Spleen (tissue), 11 donors: ENCODE results near the gene PLXND1. TPM values are rescaled to one million over a fixed set of nuclear protein-coding genes. Genes with fewer than 3 reads are reported as not detected.

Source experiments
- DNase-seq: peaks from one replicate; pipeline ENCODE4 v3.0.0-alpha.2; 2020
- H3K27ac ChIP-seq, 8 donors: fragments of 200-600 bp; sonication (generic) in 7 of 8; 1 replicate in 4 of 8; 2 replicates in 4 of 8; pipeline versions ENCODE4 v1.5.0 to v1.8.0; 2016 to 2021; ENCODE audit warnings: inconsistent platforms in 4 of 8, mild to moderate bottlenecking in 4 of 8, moderate library complexity in 1 of 8
- H3K27me3 ChIP-seq, 7 donors: fragments of 200-600 bp; sonication (generic) in 6 of 7; replicated peaks in 1 of 7; 1 replicate in 4 of 7; 2 replicates in 3 of 7; pipeline versions ENCODE4 v1.5.0 to v1.8.0; 2016 to 2021; ENCODE audit warnings: inconsistent platforms in 3 of 7, mild to moderate bottlenecking in 1 of 7
- H3K36me3 ChIP-seq, 6 donors: fragments of 200-600 bp; sonication (generic) in 5 of 6; 1 replicate in 4 of 6; 2 replicates in 2 of 6; pipeline versions ENCODE4 v1.5.0 to v1.8.0; 2016 to 2021; ENCODE audit warnings: inconsistent platforms in 2 of 6
- H3K4me1 ChIP-seq, 6 donors: fragments of 200-600 bp; sonication (generic) in 5 of 6; 1 replicate in 3 of 6; 2 replicates in 3 of 6; pipeline versions ENCODE4 v1.5.0 to v1.8.0; 2016 to 2021; ENCODE audit warnings: inconsistent platforms in 3 of 6
- H3K4me3 ChIP-seq, 8 donors: fragments of 200-600 bp; sonication (generic) in 7 of 8; 1 replicate in 4 of 8; 2 replicates in 4 of 8; pipeline versions ENCODE4 v1.5.0 to v1.8.0; 2016 to 2021; ENCODE audit warnings: inconsistent platforms in 4 of 8, mild to moderate bottlenecking in 4 of 8, moderate library complexity in 2 of 8
- H3K9me3 ChIP-seq, 8 donors: fragments of 200-600 bp; sonication (generic) in 7 of 8; 1 replicate in 4 of 8; 2 replicates in 4 of 8; pipeline versions ENCODE4 v1.5.0 to v1.8.0; 2016 to 2021; ENCODE audit warnings: inconsistent platforms in 4 of 8
- POLR2A ChIP-seq, 3 donors: fragments of 450-650 bp; IDR thresholded peaks; one replicate each; pipeline ENCODE4 v1.5.1; 2017; ENCODE audit warnings: antibody characterized with exemption in 3 of 3, mild to moderate bottlenecking in 1 of 3
- POLR2AphosphoS5 ChIP-seq, 3 donors: sonication (generic); formaldehyde crosslinking; IDR thresholded peaks; one replicate each; pipeline ENCODE4 v1.5.1; 2017; ENCODE audit warnings: antibody characterized with exemption in 3 of 3
- WGBS, 5 donors: extraction: QIAGEN DNeasy Blood & Tissue Kit in 3 of 5; methylation state at CpG; one replicate each; pipeline versions ENCODE4 v1.1.5 to v1.1.7; 2013 to 2018; 5-methylcytosine and 5-hydroxymethylcytosine counted together
- intact Hi-C: fragments of 100-400 bp; cut with DNase I; formaldehyde crosslinking; loops from one replicate; pipeline ENCODE4 v1.15.0; 2023; ENCODE audit warnings: low total_unique reads
- polyA plus RNA-seq, 3 donors: library from polyadenylated mRNA; stranded (reverse); fragments of 200-250 nt; gene quantifications; one replicate each; pipeline ENCODE4 v1.2.1, GENCODE V29; 2013
- total RNA-seq, 7 donors: library from RNA; depleted of rRNA in 3 of 7; stranded (reverse); fragments of >200 nt in 3 of 7; fragmentation: NEBNext Ultra II Directional in 4 of 7; extraction: Animal tissue kit (Norgen Biotek cat#: 25700) in 4 of 7; gene quantifications; one replicate each; pipeline versions ENCODE4 v1.1.0 to v1.2.1, GENCODE V29; 2016 to 2021
- TF ChIP-seq, protein P1 (sequence below), 11 experiments: fragments of 200-600 bp in 7 of 11; fragments of 450-650 bp in 4 of 11; sonication (generic) in 4 of 11; IDR thresholded peaks in 8 of 11; conservative IDR thresholded peaks in 3 of 11; 1 replicate in 7 of 11; 2 replicates in 4 of 11; pipeline versions ENCODE4 v1.4.0 to v1.8.0; 2016 to 2021; ENCODE audit warnings: antibody characterized with exemption in 11 of 11, inconsistent platforms in 4 of 11, mild to moderate bottlenecking in 1 of 11
- donor health status: healthy with polysubstance abuse.
- donor health status: DM: no; HTN: no; CAD: no; lungs with moderate emphysema.
- donor health status: DM: no; HTN: no; CAD: no.
- donor health status: Bipolar disorder and iron deficiency.
- donor health status: healthy.
- donor health status: DM: no; HTN: no; CAD: no.
- donor health status: DM: yes; HTN: yes; CAD: no.

Gene PLXND1
- total and polyA plus RNA-seq, 10 donors = 44.4 to 238 (median 164) TPM

GRCh38 chr3:129592381-129593131, 13.9 kb downstream of the PLXND1 start:
- peak; percentile 91 for DNase-seq
- 12 to 18% (median 16%) methylated on average over 25 to 26 of the region's 26 CpGs for WGBS, 5 donors
- Histone ChIP-seq H3K9me3 (no peaks in the 10 kb centered on the region), H3K4me1 (peaks cover 47 to 100% (median 85%) of the 10 kb centered on the region in 6 donors), H3K4me3 (peak overlapping the region in 3 of 8 donors; percentile 9 to 38 (median 12)), H3K27ac (peak overlapping the region; percentile 44 to 91 (median 86)), H3K27me3 (no peaks in the 10 kb centered on the region), H3K36me3 (peaks cover 0 to 18% (median 0%) of the 10 kb centered on the region in 6 donors)
- TF ChIP-seq POLR2AphosphoS5 (IDR thresholded peaks at IDR 0.05) (peak; percentile 67 to 81 (median 75)), POLR2A (IDR thresholded peaks at IDR 0.05) (no peak)
- intact Hi-C loops = no loop called here

DNA sequence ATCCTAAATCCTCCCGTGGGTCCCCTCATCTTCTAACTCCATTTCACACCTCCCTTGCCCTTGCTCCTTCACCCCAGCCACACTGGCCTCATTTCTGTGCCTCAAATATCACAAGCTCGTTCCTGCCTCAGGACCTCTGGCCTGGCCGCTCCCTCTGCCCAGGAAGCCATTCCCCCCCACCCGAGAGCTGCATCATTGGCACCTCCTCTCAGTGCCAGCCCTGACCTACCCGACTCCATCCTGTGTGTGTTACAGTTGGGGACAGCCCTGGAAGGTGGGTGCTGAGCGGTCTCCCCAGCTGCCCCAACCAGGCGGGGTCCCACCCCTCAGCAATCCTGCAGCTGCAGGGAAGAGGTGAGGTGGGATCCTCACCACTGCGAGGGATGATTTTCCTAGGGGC, 14.5 kb downstream of the PLXND1 start:
- peak overlapping the region in 1 of 8 donors; percentile 38 for H3K4me3 ChIP-seq
- intact Hi-C loops = no loop called here
- no peaks in the 10 kb centered on the region for H3K27me3 ChIP-seq
- H3K9me3 ChIP-seq = no peaks in the 10 kb centered on the region
- peaks cover 0 to 24% (median 0%) of the 10 kb centered on the region in 6 donors for H3K36me3 ChIP-seq
- DNase-seq = peak; percentile 78
- H3K4me1 ChIP-seq = peaks cover 43 to 99% (median 81%) of the 10 kb centered on the region in 6 donors
- 56 to 68% (median 57%) methylated on average over 7 to 8 of the region's 8 CpGs for WGBS, 5 donors
- peak overlapping the region; percentile 44 to 91 (median 86) for H3K27ac ChIP-seq
- TF ChIP-seq POLR2A (IDR thresholded peaks at IDR 0.05) = no peak
- TF ChIP-seq, protein P1, sequence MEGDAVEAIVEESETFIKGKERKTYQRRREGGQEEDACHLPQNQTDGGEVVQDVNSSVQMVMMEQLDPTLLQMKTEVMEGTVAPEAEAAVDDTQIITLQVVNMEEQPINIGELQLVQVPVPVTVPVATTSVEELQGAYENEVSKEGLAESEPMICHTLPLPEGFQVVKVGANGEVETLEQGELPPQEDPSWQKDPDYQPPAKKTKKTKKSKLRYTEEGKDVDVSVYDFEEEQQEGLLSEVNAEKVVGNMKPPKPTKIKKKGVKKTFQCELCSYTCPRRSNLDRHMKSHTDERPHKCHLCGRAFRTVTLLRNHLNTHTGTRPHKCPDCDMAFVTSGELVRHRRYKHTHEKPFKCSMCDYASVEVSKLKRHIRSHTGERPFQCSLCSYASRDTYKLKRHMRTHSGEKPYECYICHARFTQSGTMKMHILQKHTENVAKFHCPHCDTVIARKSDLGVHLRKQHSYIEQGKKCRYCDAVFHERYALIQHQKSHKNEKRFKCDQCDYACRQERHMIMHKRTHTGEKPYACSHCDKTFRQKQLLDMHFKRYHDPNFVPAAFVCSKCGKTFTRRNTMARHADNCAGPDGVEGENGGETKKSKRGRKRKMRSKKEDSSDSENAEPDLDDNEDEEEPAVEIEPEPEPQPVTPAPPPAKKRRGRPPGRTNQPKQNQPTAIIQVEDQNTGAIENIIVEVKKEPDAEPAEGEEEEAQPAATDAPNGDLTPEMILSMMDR (IDR thresholded peaks at IDR 0.05 in 8 of 11, conservative IDR thresholded peaks at IDR 0.05 in 3 of 11) = no peak
- peak; percentile 27 to 52 (median 32) for TF ChIP-seq POLR2AphosphoS5 (IDR thresholded peaks at IDR 0.05)

DNA sequence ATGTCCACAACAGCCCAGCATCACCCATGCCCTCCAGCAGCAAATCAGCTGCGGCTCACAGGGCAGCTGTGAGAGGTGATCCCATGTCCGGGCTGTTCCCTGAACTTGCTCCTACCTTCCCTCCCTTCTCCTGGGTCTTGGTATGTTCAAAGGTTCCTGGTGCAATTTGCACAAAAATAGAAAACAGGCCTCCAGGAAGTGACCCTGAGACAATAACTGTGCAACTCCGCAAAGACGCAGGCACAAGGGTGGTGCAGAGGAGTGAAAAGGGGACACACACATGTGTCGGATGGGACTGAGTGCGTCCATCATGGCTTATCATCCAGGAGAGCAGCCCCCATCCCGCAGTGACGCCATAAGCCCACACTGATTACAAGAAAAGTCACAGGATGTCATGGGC, 16.3 kb downstream of the PLXND1 start:
- TF ChIP-seq, protein P1 (IDR thresholded peaks at IDR 0.05 in 8 of 11, conservative IDR thresholded peaks at IDR 0.05 in 3 of 11) = no peak
- TF ChIP-seq POLR2A (IDR thresholded peaks at IDR 0.05) (no peak), POLR2AphosphoS5 (IDR thresholded peaks at IDR 0.05) (no peak)
- 58 to 77% (median 67%) methylated on average over 7 to 8 of the region's 8 CpGs for WGBS, 5 donors
- peak overlapping the region in 3 of 8 donors; percentile 3 to 89 (median 88) for H3K27ac ChIP-seq
- H3K4me3 ChIP-seq = no peak overlapping the region
- H3K27me3 ChIP-seq = no peaks in the 10 kb centered on the region
- H3K36me3 ChIP-seq = peaks cover 0 to 42% (median 8%) of the 10 kb centered on the region in 6 donors
- no peak for DNase-seq
- intact Hi-C loops = no loop called here
- no peaks in the 10 kb centered on the region for H3K9me3 ChIP-seq
- peaks cover 33 to 97% (median 67%) of the 10 kb centered on the region in 6 donors for H3K4me1 ChIP-seq

- WGBS, 5 donors = 78 to 87% (median 78%) methylated on average over 9 to 10 of the region's 10 CpGs
- Histone ChIP-seq H3K36me3 (peaks cover 0 to 67% (median 11%) of the 10 kb centered on the region in 6 donors), H3K4me1 (peaks cover 9 to 89% (median 47%) of the 10 kb centered on the region in 6 donors), H3K27ac (peak overlapping the region in 7 of 8 donors; percentile 31 to 89 (median 42)), H3K4me3 (no peak overlapping the region), H3K9me3 (no peaks in the 10 kb centered on the region), H3K27me3 (no peaks in the 10 kb centered on the region)
- TF ChIP-seq POLR2AphosphoS5 (IDR thresholded peaks at IDR 0.05) (no peak), POLR2A (IDR thresholded peaks at IDR 0.05) (no peak)
- TF ChIP-seq, protein P1 (IDR thresholded peaks at IDR 0.05 in 8 of 11, conservative IDR thresholded peaks at IDR 0.05 in 3 of 11) = no peak
- DNase-seq = no peak
- intact Hi-C loops = no loop called here
Measured at GRCh38 chr3:129587566-129588210, 18.8 kb downstream of the PLXND1 start.
